Ovary (tissue), 9 donors: ENCODE results near the gene RPRD1B. TPM values are rescaled to one million over a fixed set of nuclear protein-coding genes. Genes with fewer than 3 reads are reported as not detected.

Experiments used
- DNase-seq, 5 donors: peaks; one replicate each; pipeline ENCODE4 v3.0.0-alpha.2; 2019 to 2020
- H3K27ac ChIP-seq, 2 donors: fragments of 200-600 bp; one replicate each; pipeline versions ENCODE4 v1.5.1 to v1.8.0; 2019 to 2022
- H3K27me3 ChIP-seq: fragments of 200-600 bp; one replicate; pipeline ENCODE4 v1.8.0; 2022
- H3K36me3 ChIP-seq: fragments of 200-600 bp; sonication (generic); one replicate; pipeline ENCODE4 v1.5.1; 2019
- H3K4me1 ChIP-seq: one replicate; pipeline ENCODE4 v1.8.1; 2013; ENCODE audit warnings: mild to moderate bottlenecking, moderate library complexity; ENCODE audit not compliant: insufficient read depth
- H3K4me3 ChIP-seq: fragments of 200-600 bp; sonication (generic); one replicate; pipeline ENCODE4 v1.5.1; 2017
- H3K9me3 ChIP-seq, 2 donors: fragments of 200-600 bp in 1 of 2; sonication (generic) in 1 of 2; one replicate each; pipeline versions ENCODE4 v1.5.1 to v1.8.1; 2013 to 2019; ENCODE audit warnings: mild to moderate bottlenecking in 1 of 2, moderate library complexity in 1 of 2
- EP300 ChIP-seq: sonication (generic); formaldehyde crosslinking; IDR thresholded peaks from one replicate; pipeline ENCODE4 v1.6.1; 2017; ENCODE audit warnings: antibody characterized with exemption
- POLR2A ChIP-seq: fragments of 450-650 bp; IDR thresholded peaks from one replicate; pipeline ENCODE4 v1.6.1; 2017; ENCODE audit warnings: antibody characterized with exemption, mild to moderate bottlenecking, moderate library complexity
- WGBS, 3 donors: extraction: QIAGEN DNeasy Blood & Tissue Kit in 1 of 3; methylation state at CpG; one replicate each; pipeline versions ENCODE4 v1.1.5 to v1.1.7; 2013 to 2017; 5-methylcytosine and 5-hydroxymethylcytosine counted together
- intact Hi-C, 4 donors: fragments of 100-400 bp; cut with DNase I; formaldehyde crosslinking; loops; one replicate each; pipeline versions ENCODE4 v1.11.0 to v1.15.1; 2022 to 2023
- polyA plus RNA-seq, 2 donors: library from polyadenylated mRNA; stranded (reverse); fragments of 200-250 nt in 1 of 2; fragments of 350-450 nt in 1 of 2; fragmentation: Illumina TruSeq in 1 of 2; extraction: RNeasy Lipid Tissue Mini Kit (QIAGEN cat#74804) in 1 of 2; gene quantifications; one replicate each; pipeline ENCODE4 v1.2.3, GENCODE V29; 2013 to 2014
- total RNA-seq, 7 donors: library from RNA; depleted of rRNA in 2 of 7; stranded (reverse); fragments of >200 nt in 2 of 7; fragmentation: NEBNext Ultra II Directional in 3 of 7; extraction: Animal tissue kit (Norgen Biotek cat#: 25700) in 3 of 7; gene quantifications; one replicate each; pipeline versions ENCODE4 v1.1.0 to v1.2.4, GENCODE V29; 2016 to 2023
- TF ChIP-seq, protein P1 (sequence below), 3 donors: fragments of 450-650 bp in 2 of 3; fragments of 200-600 bp in 1 of 3; IDR thresholded peaks; one replicate each; pipeline versions ENCODE4 v1.5.1 to v1.8.0; 2016 to 2022; ENCODE audit warnings: antibody characterized with exemption in 3 of 3, mild to moderate bottlenecking in 1 of 3
- donor health status: DM: no; HTN: no; CAD: no; lungs with moderate emphysema.
- donor health status: DM: no; HTN: no; CAD: no.
- donor health status: Bipolar disorder and iron deficiency.
- donor health status: DM: yes; HTN: yes; CAD: no.
- donor health status: DM: no; HTN: no; CAD: no.
- donor health status: DM: yes; HTN: yes; CAD: no.

The RPRD1B gene
- total and polyA plus RNA-seq, 9 donors: 12.1 to 45.3 (median 33.4) TPM

DNA sequence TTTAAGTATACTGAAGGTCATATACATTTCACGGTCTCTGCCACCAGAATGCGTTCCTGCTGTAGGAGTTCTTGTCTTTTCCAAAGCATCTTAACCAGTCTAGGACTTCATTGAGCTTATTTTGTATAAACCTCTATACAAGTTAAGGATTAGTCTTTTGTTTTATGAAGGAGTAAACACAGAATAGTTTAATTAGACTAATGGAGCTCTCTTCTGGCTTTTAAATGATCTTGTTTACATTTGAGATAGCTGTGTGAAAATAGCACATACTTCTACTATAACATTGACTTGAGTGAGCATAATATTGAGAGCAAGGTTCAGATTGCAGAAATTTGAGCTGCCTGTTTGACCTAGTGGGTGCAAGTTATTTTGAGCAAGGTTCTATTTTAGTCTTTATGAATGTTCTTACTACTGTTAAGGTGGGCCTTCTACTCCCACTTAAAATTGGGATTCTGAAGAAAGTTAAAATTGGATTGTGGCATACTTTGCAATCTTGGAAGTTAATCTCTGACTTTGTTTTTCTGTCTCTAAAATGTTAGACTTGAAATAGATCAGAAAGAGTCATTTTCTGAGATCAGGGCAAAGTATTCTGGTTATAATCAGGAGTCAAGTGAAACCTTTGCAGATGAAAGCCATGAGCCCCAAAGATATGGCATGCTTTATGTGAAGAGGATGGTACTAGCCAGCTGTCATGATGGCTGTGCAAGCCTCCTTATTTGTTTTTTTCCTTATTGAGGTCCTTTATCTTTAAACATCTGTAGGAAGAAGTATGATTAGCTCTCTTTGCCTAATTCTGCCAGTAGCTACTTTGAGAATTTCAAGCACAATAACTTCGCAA, 41.8 kb downstream of the RPRD1B start:
- Histone ChIP-seq H3K4me3 (no peak overlapping the region), H3K27me3 (no peaks in the 10 kb centered on the region), H3K27ac (no peak overlapping the region), H3K4me1 (peaks cover 16% of the 10 kb centered on the region), H3K36me3 (no peaks in the 10 kb centered on the region), H3K9me3 (no peaks in the 10 kb centered on the region)
- no peak for DNase-seq
- intact Hi-C loops: loop anchor here in 1 of 4 donors (10.0 kb wide), 1 partner anchor 79 kb away; no protein-coding TSS in a partner anchor
- TF ChIP-seq, protein P1, sequence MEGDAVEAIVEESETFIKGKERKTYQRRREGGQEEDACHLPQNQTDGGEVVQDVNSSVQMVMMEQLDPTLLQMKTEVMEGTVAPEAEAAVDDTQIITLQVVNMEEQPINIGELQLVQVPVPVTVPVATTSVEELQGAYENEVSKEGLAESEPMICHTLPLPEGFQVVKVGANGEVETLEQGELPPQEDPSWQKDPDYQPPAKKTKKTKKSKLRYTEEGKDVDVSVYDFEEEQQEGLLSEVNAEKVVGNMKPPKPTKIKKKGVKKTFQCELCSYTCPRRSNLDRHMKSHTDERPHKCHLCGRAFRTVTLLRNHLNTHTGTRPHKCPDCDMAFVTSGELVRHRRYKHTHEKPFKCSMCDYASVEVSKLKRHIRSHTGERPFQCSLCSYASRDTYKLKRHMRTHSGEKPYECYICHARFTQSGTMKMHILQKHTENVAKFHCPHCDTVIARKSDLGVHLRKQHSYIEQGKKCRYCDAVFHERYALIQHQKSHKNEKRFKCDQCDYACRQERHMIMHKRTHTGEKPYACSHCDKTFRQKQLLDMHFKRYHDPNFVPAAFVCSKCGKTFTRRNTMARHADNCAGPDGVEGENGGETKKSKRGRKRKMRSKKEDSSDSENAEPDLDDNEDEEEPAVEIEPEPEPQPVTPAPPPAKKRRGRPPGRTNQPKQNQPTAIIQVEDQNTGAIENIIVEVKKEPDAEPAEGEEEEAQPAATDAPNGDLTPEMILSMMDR (IDR thresholded peaks at IDR 0.05): no peak
- TF ChIP-seq POLR2A (no peak), EP300 (no peak)
- 64 to 80% (median 72%) methylated on average over 3 of the region's 3 CpGs for WGBS, 3 donors

DNA sequence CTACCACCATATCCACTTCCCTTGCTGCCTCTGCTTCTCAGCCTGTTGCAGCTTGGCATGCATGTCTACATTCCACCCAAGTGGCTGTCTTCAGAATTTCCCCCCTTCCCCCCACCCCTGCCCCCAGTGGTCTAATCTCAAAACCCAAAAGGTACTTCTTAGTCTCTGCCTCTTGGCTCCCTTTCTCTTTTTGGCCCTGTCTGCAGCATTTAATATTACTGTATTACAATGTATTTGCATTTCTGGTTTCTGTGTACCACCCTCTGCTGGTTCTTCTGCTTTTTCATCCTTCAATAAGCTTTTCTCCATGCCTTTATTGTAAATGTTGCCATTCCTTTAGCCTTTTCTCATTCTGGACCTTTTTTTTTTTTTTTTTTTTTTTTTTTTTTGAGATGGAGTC, 43.0 kb downstream of the RPRD1B start:
- intact Hi-C loops: loop anchor here in 1 of 4 donors (10.0 kb wide), 1 partner anchor 78 kb away; no protein-coding TSS in a partner anchor

DNA sequence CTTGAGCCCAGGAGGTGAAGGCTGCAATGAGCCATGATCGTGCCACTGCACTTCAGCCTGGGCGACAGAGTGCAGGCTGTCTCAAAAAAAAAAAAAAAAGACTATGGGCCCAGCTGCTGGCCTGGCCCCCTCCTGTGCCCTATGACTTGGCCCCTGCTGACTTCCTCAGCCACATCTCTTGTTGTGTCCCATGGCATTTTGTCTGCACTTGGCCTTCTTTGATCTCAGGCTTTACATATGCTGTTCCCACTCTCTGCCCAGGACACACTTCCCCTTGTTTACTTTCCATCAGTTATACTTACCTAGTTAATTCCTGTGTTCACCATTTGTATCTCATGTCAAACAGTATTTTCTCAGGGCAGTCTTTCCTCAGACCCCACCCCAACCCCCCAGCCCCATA, 44.5 kb downstream of the RPRD1B start:
- intact Hi-C loops: loop anchor here in 1 of 4 donors (10.0 kb wide), 1 partner anchor 77 kb away; no protein-coding TSS in a partner anchor
- peaks cover 14% of the 10 kb centered on the region for H3K4me1 ChIP-seq
- H3K4me3 ChIP-seq: no peak overlapping the region
- H3K27me3 ChIP-seq: no peaks in the 10 kb centered on the region
- 89 to 98% (median 93%) methylated on average over 2 of the region's 2 CpGs for WGBS, 3 donors
- H3K36me3 ChIP-seq: no peaks in the 10 kb centered on the region
- TF ChIP-seq EP300 (no peak), POLR2A (no peak)
- TF ChIP-seq, protein P1 (IDR thresholded peaks at IDR 0.05): no peak
- H3K27ac ChIP-seq: no peak overlapping the region
- DNase-seq: no peak
- H3K9me3 ChIP-seq: no peaks in the 10 kb centered on the region

More for the DNA sequence above, 43.0 kb downstream of the RPRD1B start:
- Histone ChIP-seq H3K4me1 (peaks cover 16% of the 10 kb centered on the region), H3K4me3 (no peak overlapping the region), H3K36me3 (no peaks in the 10 kb centered on the region), H3K27me3 (no peaks in the 10 kb centered on the region), H3K9me3 (no peaks in the 10 kb centered on the region), H3K27ac (no peak overlapping the region)
- TF ChIP-seq, protein P1 (IDR thresholded peaks at IDR 0.05): no peak
- TF ChIP-seq POLR2A (no peak), EP300 (no peak)
- DNase-seq: no peak

DNA sequence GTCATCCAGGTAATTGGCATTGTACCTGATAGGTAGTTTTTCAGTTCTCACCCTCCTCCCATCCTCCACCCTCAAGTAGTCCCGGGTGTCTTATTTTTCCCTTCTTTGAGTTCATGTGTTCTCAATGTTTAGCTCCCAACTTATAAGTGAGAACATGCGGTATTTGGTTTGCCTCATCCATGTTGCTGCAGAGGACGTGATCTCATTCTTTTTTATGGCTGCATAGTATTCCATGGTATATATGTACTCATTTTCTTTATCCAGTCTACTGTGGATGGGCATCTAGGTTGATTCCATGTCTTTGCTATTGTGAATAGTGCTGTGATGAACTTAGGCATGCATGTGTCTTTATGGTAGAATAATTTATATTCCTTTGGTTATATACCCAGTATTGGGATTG, 45.8 kb downstream of the RPRD1B start:
- TF ChIP-seq, protein P1 (IDR thresholded peaks at IDR 0.05): no peak
- TF ChIP-seq POLR2A (no peak), EP300 (no peak)
- 98 to 100% (median 99%) methylated on average over 3 of the region's 3 CpGs for WGBS, 3 donors
- Histone ChIP-seq H3K4me3 (no peak overlapping the region), H3K9me3 (no peaks in the 10 kb centered on the region), H3K27ac (no peak overlapping the region), H3K4me1 (peaks cover 16% of the 10 kb centered on the region), H3K27me3 (no peaks in the 10 kb centered on the region), H3K36me3 (no peaks in the 10 kb centered on the region)
- no peak for DNase-seq
- intact Hi-C loops: loop anchor here in 1 of 4 donors (10.0 kb wide), 1 partner anchor 75 kb away; no protein-coding TSS in a partner anchor
